HK-2 (cell line): ENCODE results near the gene EHMT1.
"Not testable (repeated sequence)": the region's sequence is repeated elsewhere in the genome, so short reads cannot be mapped to it uniquely, and the experiment has no call there.

ENCODE experiments used
- DNase-seq: peaks from one replicate; pipeline ENCODE4 v3.0.0-alpha.2; 2018; ENCODE audit not compliant: unreplicated experiment

The EHMT1 gene

GRCh38 chr9:137872296-137872695 is 253.5 kb downstream of the EHMT1 start:
- DNase-seq, result no peak

DNA sequence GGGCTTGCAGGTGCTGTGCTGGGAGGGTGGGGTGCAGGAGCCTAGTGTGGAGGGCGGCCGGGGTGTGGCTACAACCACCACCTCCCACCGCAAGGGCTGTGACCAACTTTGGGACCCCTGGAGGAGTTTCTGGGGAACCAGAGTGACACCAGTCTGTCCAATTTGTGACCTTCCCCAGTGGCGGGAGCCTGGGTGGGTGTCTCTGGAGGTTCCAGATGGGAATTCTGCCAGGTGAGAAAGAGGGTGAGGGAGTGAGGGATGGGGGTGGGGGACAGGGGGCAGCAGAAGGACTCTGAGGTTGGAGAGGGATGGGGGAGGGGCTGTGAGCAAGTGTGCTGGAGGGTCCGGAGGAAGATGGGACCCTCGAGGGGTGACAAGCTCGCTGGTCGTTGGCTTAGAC is 254.6 kb downstream of the EHMT1 start:
- no peak for DNase-seq

- no peak for DNase-seq
Observed at GRCh38 chr9:137873858-137874362, 255.1 kb downstream of the EHMT1 start.

DNA sequence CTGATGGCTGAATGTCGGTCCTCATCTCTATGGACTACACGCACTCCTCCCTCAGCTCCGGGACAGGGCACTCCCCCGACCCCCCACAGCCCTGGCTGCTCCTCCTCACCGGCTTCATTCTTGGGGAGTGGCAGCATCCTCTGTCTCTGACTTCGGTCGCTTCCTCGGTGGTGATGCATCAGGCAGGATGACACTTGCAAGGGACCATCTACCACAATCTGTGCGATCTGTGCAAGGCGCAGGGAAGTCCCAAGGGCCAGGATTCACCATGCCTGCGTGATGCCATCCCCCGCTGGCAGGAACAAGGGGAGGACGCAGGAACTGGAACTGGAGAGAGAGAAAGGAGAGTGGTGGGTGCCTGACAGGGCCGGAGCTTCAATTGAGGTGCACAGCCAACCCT is 256.5 kb downstream of the EHMT1 start:
- DNase-seq, result no peak

- DNase-seq, result no peak
Observed at GRCh38 chr9:137875846-137876245, 257.0 kb downstream of the EHMT1 start.

DNA sequence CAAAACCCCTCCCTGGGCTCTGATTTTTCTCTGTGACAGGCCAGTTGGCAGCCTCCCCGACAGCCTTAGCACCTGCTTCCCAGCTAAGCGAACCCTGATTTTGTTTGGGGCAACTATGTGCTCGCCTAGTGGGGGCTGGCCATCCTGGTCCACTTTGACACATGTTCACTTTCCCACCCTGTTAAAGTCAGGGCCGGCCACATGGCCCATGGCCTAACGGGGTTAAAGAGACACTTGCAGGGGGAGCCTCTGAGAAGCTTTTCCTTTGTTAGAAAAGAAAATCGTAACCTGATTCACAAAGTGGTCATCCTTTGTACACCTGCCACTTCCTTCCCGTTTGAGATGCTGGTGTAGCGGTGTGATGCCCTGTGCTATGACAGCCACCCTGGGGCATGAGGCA is 257.5 kb downstream of the EHMT1 start:
- no peak for DNase-seq

GRCh38 chr9:137876781-137877386 is 258.1 kb downstream of the EHMT1 start:
- DNase-seq, result no peak

- DNase-seq, result not testable (repeated sequence)
Observed at GRCh38 chr9:137877506-137878122, 258.8 kb downstream of the EHMT1 start, which contains the start of gene CACNA1B. Gene CACNA1B, plus strand, starts transcription at chr9:137877782. Its CDS starts 152 bp downstream, at chr9:137877934.

GRCh38 chr9:137878146-137878941 is 259.5 kb downstream of the EHMT1 start:
- no peak for DNase-seq

DNA sequence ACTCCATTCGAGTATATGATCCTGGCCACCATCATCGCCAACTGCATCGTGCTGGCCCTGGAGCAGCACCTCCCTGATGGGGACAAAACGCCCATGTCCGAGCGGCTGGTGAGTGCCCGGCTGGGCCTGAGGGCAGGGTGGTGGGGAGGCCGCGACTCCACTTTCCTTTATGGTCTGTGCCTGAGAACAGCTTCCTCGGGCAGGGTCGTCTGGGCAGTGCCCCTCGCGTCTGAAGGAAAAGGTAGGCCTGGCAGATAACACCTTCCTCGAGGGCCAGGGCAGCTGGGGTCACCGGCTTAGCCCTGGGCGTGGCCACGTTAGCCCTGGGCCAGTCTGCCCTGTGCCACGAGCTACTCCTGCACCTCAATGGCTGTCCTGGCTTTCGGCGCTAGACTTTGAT is 260.2 kb downstream of the EHMT1 start:
- no peak for DNase-seq

GRCh38 chr9:137879566-137880150 is 260.9 kb downstream of the EHMT1 start:
- DNase-seq, result no peak

DNA sequence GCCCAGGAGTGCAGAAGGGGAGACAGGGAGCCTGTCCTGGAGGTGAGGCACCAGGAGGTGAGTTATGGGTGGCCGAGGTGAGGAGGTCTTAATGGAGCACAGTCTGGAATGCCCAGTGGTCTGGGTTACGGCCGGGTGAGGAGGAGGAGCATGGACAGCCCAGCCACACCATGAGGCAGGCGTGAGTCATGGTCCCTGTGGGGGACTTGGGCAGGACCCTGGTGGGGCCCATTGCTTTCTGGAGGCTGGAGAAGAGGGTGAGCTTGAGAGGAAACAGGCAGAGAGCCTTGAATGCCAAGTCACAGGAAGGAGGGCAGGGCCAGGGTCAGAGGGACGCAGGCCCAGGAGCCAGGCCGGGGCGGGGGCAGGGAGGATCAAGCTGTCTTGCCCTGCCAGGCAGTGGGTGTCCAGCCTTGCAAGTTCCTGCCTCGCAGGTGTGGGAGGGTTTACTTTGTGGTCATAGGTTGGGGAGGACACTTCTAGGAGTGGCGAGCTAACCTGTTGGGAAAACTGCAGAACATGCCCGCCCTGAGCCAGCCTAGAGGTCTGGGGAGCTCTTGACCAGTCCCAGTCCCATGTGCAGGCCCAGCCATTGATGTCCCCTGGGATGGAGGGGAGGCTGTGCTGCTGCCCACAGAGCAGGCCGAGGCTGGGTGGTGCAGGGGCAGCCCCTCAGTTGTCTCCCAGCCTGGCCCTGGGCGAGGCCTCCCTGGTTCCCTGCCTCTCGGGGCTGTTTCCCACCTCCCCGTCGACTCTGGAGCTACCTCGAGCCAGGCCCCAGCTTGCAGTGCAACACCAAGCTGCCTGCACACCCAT is 261.6 kb downstream of the EHMT1 start:
- DNase-seq, result no peak

DNA sequence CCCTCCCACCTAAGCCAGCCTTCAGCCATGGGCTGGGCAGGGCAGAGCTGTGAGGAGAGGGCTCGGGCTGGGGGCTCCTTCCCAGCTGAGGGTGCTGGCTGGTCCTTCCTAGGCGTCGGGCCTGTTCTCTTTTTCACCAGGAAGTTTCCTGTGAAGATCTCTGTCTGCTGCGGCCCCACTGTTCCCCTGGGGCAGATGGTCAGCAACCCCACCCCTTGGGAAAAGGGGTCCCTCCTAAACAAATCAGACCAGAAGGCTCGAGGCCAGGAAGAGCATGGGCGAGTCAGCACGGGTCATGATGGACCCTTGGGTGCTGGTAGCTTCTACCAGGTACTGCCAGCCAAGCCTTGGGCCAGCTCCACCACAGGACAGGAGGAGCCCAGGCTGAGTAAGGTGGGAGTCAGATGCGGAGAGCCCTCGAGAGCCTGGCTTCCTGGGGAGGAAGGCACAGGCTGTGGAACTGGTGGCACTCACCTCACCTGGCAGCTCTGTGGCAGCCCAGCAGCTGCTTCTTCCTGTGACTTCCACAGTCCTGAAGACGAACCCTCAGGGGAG is 262.2 kb downstream of the EHMT1 start:
- DNase-seq, result no peak

- no peak for DNase-seq
Observed at GRCh38 chr9:137881591-137882505, 263.0 kb downstream of the EHMT1 start.

DNA sequence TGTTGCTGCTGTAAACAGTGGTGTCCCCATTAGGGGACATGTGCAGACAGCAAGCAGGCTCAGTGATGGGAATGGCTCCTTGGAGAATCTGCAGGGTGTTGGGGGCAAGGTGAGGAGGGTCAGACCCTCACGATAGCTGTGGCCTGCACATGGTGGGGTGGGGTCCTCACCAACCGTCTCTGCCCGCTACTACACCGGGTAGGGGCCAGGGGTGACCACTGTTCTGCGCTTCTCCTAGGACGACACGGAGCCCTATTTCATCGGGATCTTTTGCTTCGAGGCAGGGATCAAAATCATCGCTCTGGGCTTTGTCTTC is 263.7 kb downstream of the EHMT1 start:
- DNase-seq, result no peak

DNA sequence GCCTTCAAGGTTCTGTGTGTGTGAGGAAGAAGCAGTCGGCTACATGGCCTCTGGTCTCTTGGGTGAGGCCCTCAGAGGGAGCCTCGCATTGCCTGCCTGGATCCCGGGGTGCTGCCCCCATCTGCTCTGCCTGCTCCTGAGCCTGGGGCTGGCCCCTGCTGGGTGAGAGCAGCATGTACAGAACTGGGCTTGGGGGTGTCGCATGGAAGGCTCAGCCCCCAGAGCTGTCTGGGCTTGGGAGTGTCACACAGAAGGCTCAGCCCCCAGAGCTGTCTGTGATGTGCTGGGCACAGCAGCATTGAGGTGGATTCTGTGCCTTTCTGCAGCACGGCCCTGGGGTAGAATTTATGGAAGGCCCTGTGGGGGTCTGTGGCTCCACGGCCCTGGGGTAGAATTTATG is 265.2 kb downstream of the EHMT1 start:
- DNase-seq, result not testable (repeated sequence)

DNA sequence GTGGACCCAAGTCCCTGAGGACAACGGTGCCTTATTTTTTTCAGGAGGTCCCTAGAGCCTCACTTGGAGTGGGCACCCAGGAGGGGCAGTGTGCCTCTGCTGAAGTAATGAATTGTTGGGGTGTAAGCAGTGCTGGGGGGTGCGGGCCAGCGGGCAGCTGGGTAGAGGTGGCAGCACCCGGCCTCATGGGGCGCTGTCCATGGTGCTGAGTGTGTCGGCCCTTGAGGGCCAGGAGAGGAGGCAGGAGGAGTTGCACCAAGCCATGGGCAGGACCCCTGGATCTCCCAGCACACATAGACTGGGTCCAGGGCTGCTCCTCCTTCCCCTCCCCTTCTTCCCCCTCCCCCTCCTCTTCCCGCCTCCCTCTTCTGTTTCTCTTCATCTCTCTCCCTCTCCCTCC is 265.7 kb downstream of the EHMT1 start:
- peak; percentile 37 for DNase-seq

DNA sequence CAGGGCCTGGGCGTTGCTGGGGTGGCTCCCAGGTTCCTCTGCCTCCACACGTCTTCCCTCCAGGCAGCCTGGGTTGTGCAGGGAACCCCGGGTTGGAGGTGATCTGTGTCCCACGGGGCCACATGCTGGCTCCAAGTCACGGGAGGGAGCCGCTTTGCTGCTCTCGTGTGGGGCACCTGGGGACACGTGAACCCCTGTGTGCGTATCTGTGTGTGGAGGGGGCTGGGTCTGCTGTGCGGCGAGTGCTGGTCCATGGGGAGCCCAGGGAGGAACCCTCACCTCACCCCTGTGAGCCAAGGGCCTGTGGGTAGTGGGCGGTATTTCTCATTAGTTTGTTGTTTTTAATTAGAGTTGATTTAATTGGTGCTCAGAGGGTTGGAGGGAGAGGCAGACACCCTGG is 266.3 kb downstream of the EHMT1 start:
- not testable (repeated sequence) for DNase-seq
